ENCODE data around the gene PCDHA8. TPM values are rescaled to one million over a fixed set of nuclear protein-coding genes. Genes with fewer than 3 reads are reported as not detected.
"Not testable (repeated sequence)": the region's sequence is repeated elsewhere in the genome, so short reads cannot be mapped to it uniquely, and the experiment has no call there.

The PCDHA8 gene
- total RNA-seq, 6 donors from 2014 or later: 0.23 to 2.1 (median 0.55) TPM

DNA sequence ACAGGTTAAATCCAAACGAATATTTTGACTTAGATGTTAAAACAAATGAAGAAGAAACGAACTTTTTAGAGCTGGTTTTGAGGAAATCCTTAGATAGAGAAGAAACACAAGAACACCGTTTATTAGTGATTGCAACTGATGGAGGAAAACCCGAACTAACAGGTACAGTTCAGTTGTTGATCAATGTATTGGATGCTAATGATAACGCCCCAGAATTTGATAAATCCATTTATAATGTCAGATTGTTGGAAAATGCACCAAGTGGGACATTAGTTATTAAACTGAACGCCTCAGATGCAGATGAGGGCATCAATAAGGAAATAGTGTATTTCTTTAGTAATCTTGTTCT is 18.7 kb upstream of the PCDHA8 start:
- ATAC-seq (ENCODE audit: low FRiP score in 2 of 2) (no peak), DNase-seq (no peak)
- no peaks in the 10 kb centered on the region for H3K4me1 ChIP-seq
- H3K27me3 ChIP-seq: peaks cover 0 to 3% (median 0%) of the 10 kb centered on the region in 4 donors
- TF ChIP-seq, protein P1, sequence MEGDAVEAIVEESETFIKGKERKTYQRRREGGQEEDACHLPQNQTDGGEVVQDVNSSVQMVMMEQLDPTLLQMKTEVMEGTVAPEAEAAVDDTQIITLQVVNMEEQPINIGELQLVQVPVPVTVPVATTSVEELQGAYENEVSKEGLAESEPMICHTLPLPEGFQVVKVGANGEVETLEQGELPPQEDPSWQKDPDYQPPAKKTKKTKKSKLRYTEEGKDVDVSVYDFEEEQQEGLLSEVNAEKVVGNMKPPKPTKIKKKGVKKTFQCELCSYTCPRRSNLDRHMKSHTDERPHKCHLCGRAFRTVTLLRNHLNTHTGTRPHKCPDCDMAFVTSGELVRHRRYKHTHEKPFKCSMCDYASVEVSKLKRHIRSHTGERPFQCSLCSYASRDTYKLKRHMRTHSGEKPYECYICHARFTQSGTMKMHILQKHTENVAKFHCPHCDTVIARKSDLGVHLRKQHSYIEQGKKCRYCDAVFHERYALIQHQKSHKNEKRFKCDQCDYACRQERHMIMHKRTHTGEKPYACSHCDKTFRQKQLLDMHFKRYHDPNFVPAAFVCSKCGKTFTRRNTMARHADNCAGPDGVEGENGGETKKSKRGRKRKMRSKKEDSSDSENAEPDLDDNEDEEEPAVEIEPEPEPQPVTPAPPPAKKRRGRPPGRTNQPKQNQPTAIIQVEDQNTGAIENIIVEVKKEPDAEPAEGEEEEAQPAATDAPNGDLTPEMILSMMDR (IDR thresholded peaks at IDR 0.05): no peak
- no peak for TF ChIP-seq POLR2AphosphoS5 (IDR thresholded peaks at IDR 0.05)
- TF ChIP-seq EP300 (IDR thresholded peaks at IDR 0.05): no peak
- TF ChIP-seq POLR2A (IDR thresholded peaks at IDR 0.05): no peak
- no peak overlapping the region for H3K4me3 ChIP-seq
- no peaks in the 10 kb centered on the region for H3K36me3 ChIP-seq
- peaks cover 0 to 29% (median 18%) of the 10 kb centered on the region in 4 donors for H3K9me3 ChIP-seq
- WGBS, 2 donors: 26 to 27% methylated on average over 6 of the region's 6 CpGs
- no peak overlapping the region for H3K27ac ChIP-seq

GRCh38 chr5:140822969-140823368 is 18.0 kb upstream of the PCDHA8 start:
- DNase-seq: peak in 1 of 2 donors; percentile 80
- H3K4me1 ChIP-seq; ATAC-seq (ENCODE audit: low FRiP score in 2 of 2); H3K36me3 ChIP-seq; H3K27me3 ChIP-seq; H3K4me3 ChIP-seq; H3K27ac ChIP-seq: not testable (repeated sequence)
- peaks cover 0 to 35% (median 23%) of the 10 kb centered on the region in 4 donors for H3K9me3 ChIP-seq
- 66% methylated on average over 37 of the region's 48 CpGs; no CpG with 5 or more reads in 1 of the 2 donors for WGBS, 2 donors

- TF ChIP-seq, protein P1 (IDR thresholded peaks at IDR 0.05): no peak
- TF ChIP-seq EP300 (IDR thresholded peaks at IDR 0.05) (no peak), POLR2A (IDR thresholded peaks at IDR 0.05) (no peak), POLR2AphosphoS5 (IDR thresholded peaks at IDR 0.05) (no peak)
- DNase-seq (peak; percentile 19 to 80), ATAC-seq (ENCODE audit: low FRiP score in 2 of 2) (no peak)
- Histone ChIP-seq H3K4me1 (no peaks in the 10 kb centered on the region), H3K27me3 (peaks cover 0 to 3% (median 0%) of the 10 kb centered on the region in 4 donors), H3K9me3 (peaks cover 0 to 41% (median 28%) of the 10 kb centered on the region in 4 donors), H3K27ac (no peak overlapping the region), H3K36me3 (no peaks in the 10 kb centered on the region), H3K4me3 (no peak overlapping the region)
- WGBS, 2 donors: 48 to 71% methylated on average over 8 to 28 of the region's 38 CpGs
Measured at GRCh38 chr5:140823475-140823874, 17.5 kb upstream of the PCDHA8 start.

- peak in 1 of 2 donors; percentile 44 for DNase-seq
- no peaks in the 10 kb centered on the region for H3K4me1 ChIP-seq
- H3K27me3 ChIP-seq: no peaks in the 10 kb centered on the region
- peaks cover 4 to 45% (median 30%) of the 10 kb centered on the region in 4 donors for H3K9me3 ChIP-seq
- ATAC-seq (ENCODE audit: low FRiP score in 2 of 2): no peak
- TF ChIP-seq POLR2AphosphoS5 (IDR thresholded peaks at IDR 0.05) (no peak), POLR2A (IDR thresholded peaks at IDR 0.05) (no peak), EP300 (IDR thresholded peaks at IDR 0.05) (no peak)
- TF ChIP-seq, protein P1 (IDR thresholded peaks at IDR 0.05): no peak
- WGBS, 2 donors: 22 to 32% methylated on average over 25 to 27 of the region's 27 CpGs
- H3K4me3 ChIP-seq: peak within 1 kb of the TSS in 2 of 4 donors; percentile 15 to 21
- no peaks in the 10 kb centered on the region for H3K36me3 ChIP-seq
- H3K27ac ChIP-seq: no peak within 1 kb of the TSS
Measured at GRCh38 chr5:140827704-140828361, 13.2 kb upstream of the PCDHA8 start, which contains the start of gene PCDHA6. TSS of gene PCDHA6 (plus strand) at chr5:140827960. CDS start at chr5:140828092, 132 bp downstream.

GRCh38 chr5:140828362-140828737 is 12.6 kb upstream of the PCDHA8 start:
- Histone ChIP-seq H3K4me3 (peak overlapping the region in 1 of 4 donors; percentile 21), H3K4me1 (no peaks in the 10 kb centered on the region), H3K9me3 (peaks cover 4 to 40% (median 26%) of the 10 kb centered on the region in 4 donors), H3K27me3 (no peaks in the 10 kb centered on the region), H3K27ac (no peak overlapping the region), H3K36me3 (no peaks in the 10 kb centered on the region)
- no peak for ATAC-seq (ENCODE audit: low FRiP score in 2 of 2)
- 28 to 33% methylated on average over 14 to 18 of the region's 18 CpGs for WGBS, 2 donors
- TF ChIP-seq, protein P1 (IDR thresholded peaks at IDR 0.05): no peak
- TF ChIP-seq POLR2A (IDR thresholded peaks at IDR 0.05) (no peak), EP300 (IDR thresholded peaks at IDR 0.05) (no peak), POLR2AphosphoS5 (IDR thresholded peaks at IDR 0.05) (no peak)
- DNase-seq: no peak

DNA sequence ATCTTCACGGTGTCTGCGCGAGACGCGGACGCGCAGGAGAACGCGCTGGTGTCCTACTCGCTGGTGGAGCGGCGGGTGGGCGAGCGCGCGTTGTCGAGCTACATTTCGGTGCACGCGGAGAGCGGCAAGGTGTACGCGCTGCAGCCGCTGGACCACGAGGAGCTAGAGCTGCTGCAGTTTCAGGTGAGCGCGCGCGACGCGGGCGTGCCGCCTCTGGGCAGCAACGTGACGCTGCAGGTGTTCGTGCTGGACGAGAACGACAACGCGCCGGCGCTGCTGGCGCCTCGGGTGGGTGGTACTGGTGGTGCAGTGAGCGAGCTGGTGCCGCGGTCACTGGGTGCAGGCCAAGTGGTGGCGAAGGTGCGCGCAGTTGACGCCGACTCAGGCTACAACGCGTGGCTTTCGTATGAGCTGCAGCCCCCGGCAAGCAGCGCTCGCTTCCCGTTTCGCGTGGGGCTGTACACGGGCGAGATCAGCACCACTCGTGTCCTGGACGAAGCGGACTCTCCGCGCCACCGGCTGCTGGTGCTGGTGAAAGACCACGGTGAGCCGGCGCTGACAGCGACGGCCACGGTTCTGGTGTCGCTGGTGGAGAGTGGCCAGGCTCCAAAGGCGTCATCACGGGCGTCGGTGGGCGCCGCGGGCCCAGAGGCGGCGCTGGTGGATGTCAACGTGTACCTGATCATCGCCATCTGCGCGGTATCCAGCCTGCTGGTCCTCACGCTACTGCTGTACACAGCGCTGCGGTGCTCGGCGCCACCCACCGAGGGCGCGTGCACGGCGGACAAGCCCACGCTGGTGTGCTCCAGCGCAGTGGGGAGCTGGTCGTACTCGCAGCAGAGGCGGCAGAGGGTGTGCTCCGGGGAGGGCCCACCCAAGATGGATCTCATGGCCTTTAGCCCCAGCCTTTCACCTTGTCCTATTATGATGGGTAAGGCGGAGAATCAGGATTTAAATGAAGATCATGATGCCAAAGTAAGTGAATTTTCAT is 11.2 kb upstream of the PCDHA8 start:
- H3K36me3 ChIP-seq; H3K4me1 ChIP-seq; H3K27ac ChIP-seq; H3K27me3 ChIP-seq; ATAC-seq (ENCODE audit: low FRiP score in 2 of 2); H3K4me3 ChIP-seq: not testable (repeated sequence)
- DNase-seq: peak in 1 of 2 donors; percentile 83
- WGBS, 2 donors: 61 to 65% methylated on average over 29 to 106 of the region's 106 CpGs
- peaks cover 8 to 41% (median 30%) of the 10 kb centered on the region in 4 donors for H3K9me3 ChIP-seq

Measured in upper lobe of left lung (tissue), 6 donors.